VCaP (cell line): ENCODE measurements around the gene SERPINA5.

Source experiments
- H3K27ac ChIP-seq: fragments of 450-650 bp; 2 replicates; pipeline ENCODE4 v1.5.1; 2017
- CTCF ChIP-seq: fragments of 450-650 bp; conservative IDR thresholded peaks from 2 replicates; pipeline ENCODE4 v1.5.1; 2017; ENCODE audit warnings: mild to moderate bottlenecking, moderate library complexity

Gene SERPINA5

GRCh38 chr14:94630396-94630795 lies 49.2 kb downstream of the SERPINA5 start:
- no peak for TF ChIP-seq CTCF
- no peak overlapping the region for H3K27ac ChIP-seq

GRCh38 chr14:94631050-94631449 lies 49.8 kb downstream of the SERPINA5 start:
- no peak overlapping the region for H3K27ac ChIP-seq
- TF ChIP-seq CTCF = no peak

- TF ChIP-seq CTCF = no peak
- H3K27ac ChIP-seq = no peak overlapping the region
Measured at GRCh38 chr14:94631536-94632304, 50.5 kb downstream of the SERPINA5 start.

GRCh38 chr14:94632305-94632590 lies 51.0 kb downstream of the SERPINA5 start:
- no peak for TF ChIP-seq CTCF

GRCh38 chr14:94633121-94633520 lies 51.9 kb downstream of the SERPINA5 start:
- TF ChIP-seq CTCF = no peak
- H3K27ac ChIP-seq = no peak overlapping the region

More at GRCh38 chr14:94632305-94632590, 51.0 kb downstream of the SERPINA5 start:
- H3K27ac ChIP-seq = no peak overlapping the region

- TF ChIP-seq CTCF = no peak
- peak overlapping the region; percentile 86; the same call in 1 of the 2 replicates for H3K27ac ChIP-seq
Measured at GRCh38 chr14:94635154-94635553, 53.9 kb downstream of the SERPINA5 start.

- H3K27ac ChIP-seq = peak overlapping the region; percentile 86
- TF ChIP-seq CTCF = peak; percentile 68
Measured at GRCh38 chr14:94636744-94637412, 55.7 kb downstream of the SERPINA5 start.

- peak overlapping the region; percentile 63 for H3K27ac ChIP-seq
Measured at GRCh38 chr14:94637814-94638213, 56.6 kb downstream of the SERPINA5 start.
